ENCODE results near the gene KCNJ9. TPM values are rescaled to one million over a fixed set of nuclear protein-coding genes. Genes with fewer than 3 reads are reported as not detected.

KCNJ9 gene
- total RNA-seq, 1 experiment from 2014 or later: 0.09 TPM

- TF ChIP-seq PRDM15 (CRISPR knock-in tag; IDR thresholded peaks at IDR 0.05): no peak
- TF ChIP-seq RELA (CRISPR knock-in tag; IDR thresholded peaks at IDR 0.05; ENCODE audit: borderline replicate concordance): no peak
- TF ChIP-seq, protein P1, sequence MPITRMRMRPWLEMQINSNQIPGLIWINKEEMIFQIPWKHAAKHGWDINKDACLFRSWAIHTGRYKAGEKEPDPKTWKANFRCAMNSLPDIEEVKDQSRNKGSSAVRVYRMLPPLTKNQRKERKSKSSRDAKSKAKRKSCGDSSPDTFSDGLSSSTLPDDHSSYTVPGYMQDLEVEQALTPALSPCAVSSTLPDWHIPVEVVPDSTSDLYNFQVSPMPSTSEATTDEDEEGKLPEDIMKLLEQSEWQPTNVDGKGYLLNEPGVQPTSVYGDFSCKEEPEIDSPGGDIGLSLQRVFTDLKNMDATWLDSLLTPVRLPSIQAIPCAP (CRISPR knock-in tag; IDR thresholded peaks at IDR 0.05): no peak
- TF ChIP-seq TCF7 (CRISPR knock-in tag; IDR thresholded peaks at IDR 0.05; ENCODE audit: low read depth): no peak
- TF ChIP-seq TP53 (CRISPR knock-in tag; IDR thresholded peaks at IDR 0.05): no peak
- TF ChIP-seq, protein P2, sequence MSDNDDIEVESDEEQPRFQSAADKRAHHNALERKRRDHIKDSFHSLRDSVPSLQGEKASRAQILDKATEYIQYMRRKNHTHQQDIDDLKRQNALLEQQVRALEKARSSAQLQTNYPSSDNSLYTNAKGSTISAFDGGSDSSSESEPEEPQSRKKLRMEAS (CRISPR knock-in tag; IDR thresholded peaks at IDR 0.05): no peak
- no peak for TF ChIP-seq ZNF396 (CRISPR knock-in tag; IDR thresholded peaks at IDR 0.05; ENCODE audit: borderline replicate concordance)
- TF ChIP-seq, protein P3, sequence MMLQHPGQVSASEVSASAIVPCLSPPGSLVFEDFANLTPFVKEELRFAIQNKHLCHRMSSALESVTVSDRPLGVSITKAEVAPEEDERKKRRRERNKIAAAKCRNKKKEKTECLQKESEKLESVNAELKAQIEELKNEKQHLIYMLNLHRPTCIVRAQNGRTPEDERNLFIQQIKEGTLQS (CRISPR knock-in tag; conservative IDR thresholded peaks at IDR 0.05): no peak
Observed at GRCh38 chr1:160050619-160051018, 30.7 kb upstream of the KCNJ9 start (continued).

GRCh38 chr1:160052936-160053335, 28.4 kb upstream of the KCNJ9 start:
- no peak for DNase-seq (ENCODE audit: low spot score)
- Mint-ChIP-seq H3K27ac (no peak overlapping the region), H3K36me3 (no peaks in the 10 kb centered on the region), H3K4me1 (peaks cover 15% of the 10 kb centered on the region), H3K9me3 (no peaks in the 10 kb centered on the region), H3K27me3 (ENCODE audit: low read depth) (peaks cover 18% of the 10 kb centered on the region), H3K4me3 (no peak overlapping the region)
- CTCF ChIA-PET: interaction anchor here (0.7 to 31.0 kb wide), 2 partner anchors 10 to 22 kb away, joined by 3 to 978 read pairs; partner anchors contain the start of genes KCNJ10 and KCNJ9
- ATAC-seq: no peak
- POLR2A ChIA-PET: no interaction called here
- no peak for TF ChIP-seq ARID4B (CRISPR knock-in tag; IDR thresholded peaks at IDR 0.05; ENCODE audit: borderline replicate concordance)
- no peak for TF ChIP-seq FOXK1 (CRISPR knock-in tag; IDR thresholded peaks at IDR 0.05)
- no peak for TF ChIP-seq NFYB (CRISPR knock-in tag; conservative IDR thresholded peaks at IDR 0.05; ENCODE audit: low read depth)
- no peak for TF ChIP-seq ZNF512 (CRISPR knock-in tag; IDR thresholded peaks at IDR 0.05; ENCODE audit: borderline replicate concordance)
- TF ChIP-seq ATF1 (CRISPR knock-in tag; IDR thresholded peaks at IDR 0.05): no peak
- no peak for TF ChIP-seq ZNF396 (CRISPR knock-in tag; IDR thresholded peaks at IDR 0.05; ENCODE audit: borderline replicate concordance)
- TF ChIP-seq, protein P4, sequence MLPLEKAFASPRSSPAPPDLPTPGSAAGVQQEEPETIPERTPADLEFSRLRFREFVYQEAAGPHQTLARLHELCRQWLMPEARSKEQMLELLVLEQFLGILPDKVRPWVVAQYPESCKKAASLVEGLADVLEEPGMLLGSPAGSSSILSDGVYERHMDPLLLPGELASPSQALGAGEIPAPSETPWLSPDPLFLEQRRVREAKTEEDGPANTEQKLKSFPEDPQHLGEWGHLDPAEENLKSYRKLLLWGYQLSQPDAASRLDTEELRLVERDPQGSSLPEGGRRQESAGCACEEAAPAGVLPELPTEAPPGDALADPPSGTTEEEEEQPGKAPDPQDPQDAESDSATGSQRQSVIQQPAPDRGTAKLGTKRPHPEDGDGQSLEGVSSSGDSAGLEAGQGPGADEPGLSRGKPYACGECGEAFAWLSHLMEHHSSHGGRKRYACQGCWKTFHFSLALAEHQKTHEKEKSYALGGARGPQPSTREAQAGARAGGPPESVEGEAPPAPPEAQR (CRISPR knock-in tag; IDR thresholded peaks at IDR 0.05): no peak
- no peak for TF ChIP-seq RORB (CRISPR knock-in tag; IDR thresholded peaks at IDR 0.05)
- TF ChIP-seq, protein P5, sequence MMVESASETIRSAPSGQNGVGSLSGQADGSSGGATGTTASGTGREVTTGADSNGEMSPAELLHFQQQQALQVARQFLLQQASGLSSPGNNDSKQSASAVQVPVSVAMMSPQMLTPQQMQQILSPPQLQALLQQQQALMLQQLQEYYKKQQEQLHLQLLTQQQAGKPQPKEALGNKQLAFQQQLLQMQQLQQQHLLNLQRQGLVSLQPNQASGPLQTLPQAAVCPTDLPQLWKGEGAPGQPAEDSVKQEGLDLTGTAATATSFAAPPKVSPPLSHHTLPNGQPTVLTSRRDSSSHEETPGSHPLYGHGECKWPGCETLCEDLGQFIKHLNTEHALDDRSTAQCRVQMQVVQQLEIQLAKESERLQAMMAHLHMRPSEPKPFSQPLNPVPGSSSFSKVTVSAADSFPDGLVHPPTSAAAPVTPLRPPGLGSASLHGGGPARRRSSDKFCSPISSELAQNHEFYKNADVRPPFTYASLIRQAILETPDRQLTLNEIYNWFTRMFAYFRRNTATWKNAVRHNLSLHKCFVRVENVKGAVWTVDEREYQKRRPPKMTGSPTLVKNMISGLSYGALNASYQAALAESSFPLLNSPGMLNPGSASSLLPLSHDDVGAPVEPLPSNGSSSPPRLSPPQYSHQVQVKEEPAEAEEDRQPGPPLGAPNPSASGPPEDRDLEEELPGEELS (CRISPR knock-in tag; IDR thresholded peaks at IDR 0.05): no peak
- TF ChIP-seq NR3C1 (CRISPR knock-in tag; conservative IDR thresholded peaks at IDR 0.05; ENCODE audit: low read depth): no peak
- TF ChIP-seq, protein P6, sequence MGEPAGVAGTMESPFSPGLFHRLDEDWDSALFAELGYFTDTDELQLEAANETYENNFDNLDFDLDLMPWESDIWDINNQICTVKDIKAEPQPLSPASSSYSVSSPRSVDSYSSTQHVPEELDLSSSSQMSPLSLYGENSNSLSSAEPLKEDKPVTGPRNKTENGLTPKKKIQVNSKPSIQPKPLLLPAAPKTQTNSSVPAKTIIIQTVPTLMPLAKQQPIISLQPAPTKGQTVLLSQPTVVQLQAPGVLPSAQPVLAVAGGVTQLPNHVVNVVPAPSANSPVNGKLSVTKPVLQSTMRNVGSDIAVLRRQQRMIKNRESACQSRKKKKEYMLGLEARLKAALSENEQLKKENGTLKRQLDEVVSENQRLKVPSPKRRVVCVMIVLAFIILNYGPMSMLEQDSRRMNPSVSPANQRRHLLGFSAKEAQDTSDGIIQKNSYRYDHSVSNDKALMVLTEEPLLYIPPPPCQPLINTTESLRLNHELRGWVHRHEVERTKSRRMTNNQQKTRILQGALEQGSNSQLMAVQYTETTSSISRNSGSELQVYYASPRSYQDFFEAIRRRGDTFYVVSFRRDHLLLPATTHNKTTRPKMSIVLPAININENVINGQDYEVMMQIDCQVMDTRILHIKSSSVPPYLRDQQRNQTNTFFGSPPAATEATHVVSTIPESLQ (CRISPR knock-in tag; IDR thresholded peaks at IDR 0.05): no peak
- no peak for TF ChIP-seq ZNF317 (CRISPR knock-in tag; IDR thresholded peaks at IDR 0.05; ENCODE audit: borderline replicate concordance, low read depth)
